ENCODE data around the gene FCMR. TPM values are rescaled to one million over a fixed set of nuclear protein-coding genes. Genes with fewer than 3 reads are reported as not detected.

Gene FCMR
- total RNA-seq, 3 donors from 2014 or later: 1.6 to 5.6 (median 4.6) TPM

DNA sequence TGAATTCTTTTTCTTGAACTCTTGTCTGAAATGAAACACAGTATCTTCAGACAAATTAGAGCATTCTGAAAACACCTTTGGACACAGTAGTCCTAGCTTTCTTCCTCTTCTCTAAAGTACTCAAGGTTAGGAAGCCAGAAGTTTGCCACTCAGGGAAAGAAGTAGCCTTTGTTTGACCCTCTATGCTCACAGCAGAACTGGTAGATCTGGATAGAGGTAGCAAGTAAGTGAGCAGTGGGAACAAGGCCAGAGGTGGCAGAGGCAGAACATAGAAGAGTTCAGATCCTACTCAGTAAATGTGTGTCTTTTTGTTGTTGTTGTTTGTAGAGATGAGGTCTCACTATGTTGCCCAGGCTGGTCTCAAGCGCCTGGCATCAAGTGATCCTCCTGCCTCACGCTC lies 31.9 kb upstream of the FCMR start:
- ATAC-seq: no peak

DNA sequence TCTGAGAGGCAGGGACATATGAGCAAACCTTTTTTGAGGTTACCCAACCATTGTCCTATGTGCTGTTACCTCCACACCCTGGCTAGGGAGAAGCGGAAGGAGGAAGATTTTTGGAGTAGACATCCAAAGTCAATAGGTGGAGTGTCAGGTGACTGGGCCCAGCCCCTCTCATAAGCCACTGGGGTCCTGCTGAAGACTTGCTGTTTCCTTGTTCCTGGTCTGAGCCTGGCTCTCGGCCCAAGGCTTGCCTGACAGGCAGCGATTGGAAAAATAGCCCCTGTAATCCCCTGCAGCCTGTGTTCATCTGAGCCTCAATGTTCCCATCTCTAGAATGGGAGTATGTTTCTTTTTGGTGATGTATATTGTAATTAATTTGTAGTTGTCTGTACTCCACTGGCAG lies 31.4 kb upstream of the FCMR start:
- Histone ChIP-seq H3K4me1 (ENCODE audit: low read depth) (peaks cover 70% of the 10 kb centered on the region), H3K36me3 (ENCODE audit: low read depth) (no peaks in the 10 kb centered on the region), H3K9me3 (no peaks in the 10 kb centered on the region), H3K4me3 (no peak overlapping the region)
- intact Hi-C loops (cut with DNase I, micrococcal nuclease): no loop called here
- TF ChIP-seq, protein P1, sequence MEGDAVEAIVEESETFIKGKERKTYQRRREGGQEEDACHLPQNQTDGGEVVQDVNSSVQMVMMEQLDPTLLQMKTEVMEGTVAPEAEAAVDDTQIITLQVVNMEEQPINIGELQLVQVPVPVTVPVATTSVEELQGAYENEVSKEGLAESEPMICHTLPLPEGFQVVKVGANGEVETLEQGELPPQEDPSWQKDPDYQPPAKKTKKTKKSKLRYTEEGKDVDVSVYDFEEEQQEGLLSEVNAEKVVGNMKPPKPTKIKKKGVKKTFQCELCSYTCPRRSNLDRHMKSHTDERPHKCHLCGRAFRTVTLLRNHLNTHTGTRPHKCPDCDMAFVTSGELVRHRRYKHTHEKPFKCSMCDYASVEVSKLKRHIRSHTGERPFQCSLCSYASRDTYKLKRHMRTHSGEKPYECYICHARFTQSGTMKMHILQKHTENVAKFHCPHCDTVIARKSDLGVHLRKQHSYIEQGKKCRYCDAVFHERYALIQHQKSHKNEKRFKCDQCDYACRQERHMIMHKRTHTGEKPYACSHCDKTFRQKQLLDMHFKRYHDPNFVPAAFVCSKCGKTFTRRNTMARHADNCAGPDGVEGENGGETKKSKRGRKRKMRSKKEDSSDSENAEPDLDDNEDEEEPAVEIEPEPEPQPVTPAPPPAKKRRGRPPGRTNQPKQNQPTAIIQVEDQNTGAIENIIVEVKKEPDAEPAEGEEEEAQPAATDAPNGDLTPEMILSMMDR (IDR thresholded peaks at IDR 0.05): no peak
- peak; percentile 69 for ATAC-seq
- DNase-seq: peak; percentile 86 to 89 (median 88)

More for the DNA sequence above, 31.9 kb upstream of the FCMR start:
- TF ChIP-seq, protein P1 (IDR thresholded peaks at IDR 0.05): no peak
- H3K36me3 ChIP-seq (ENCODE audit: low read depth): no peaks in the 10 kb centered on the region
- no peak overlapping the region for H3K4me3 ChIP-seq
- intact Hi-C loops (cut with DNase I, micrococcal nuclease): no loop called here
- peaks cover 67% of the 10 kb centered on the region for H3K4me1 ChIP-seq (ENCODE audit: low read depth)
- no peaks in the 10 kb centered on the region for H3K9me3 ChIP-seq
- no peak for DNase-seq

DNA sequence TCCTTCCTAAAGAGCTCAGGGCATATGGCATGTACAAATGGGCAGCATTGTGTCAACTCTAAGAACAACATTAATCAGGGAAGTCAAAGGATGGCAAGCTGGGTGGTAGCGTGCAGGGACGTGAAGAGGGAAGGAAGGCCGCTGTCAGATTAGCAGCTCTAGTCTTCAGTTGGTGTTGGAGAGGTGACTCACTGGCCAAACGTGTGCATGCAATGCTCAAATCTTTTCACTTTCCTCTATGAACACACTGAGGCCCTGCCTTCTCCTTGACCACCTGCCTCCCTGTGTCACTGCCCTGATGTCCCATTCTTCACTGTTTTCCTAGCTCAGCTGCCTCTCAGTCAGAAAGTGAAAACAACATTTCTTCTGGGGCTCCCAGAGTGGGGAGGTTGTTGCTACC lies 30.4 kb upstream of the FCMR start:
- TF ChIP-seq, protein P1 (IDR thresholded peaks at IDR 0.05): no peak
- Histone ChIP-seq H3K36me3 (ENCODE audit: low read depth) (no peaks in the 10 kb centered on the region), H3K4me1 (ENCODE audit: low read depth) (peaks cover 74% of the 10 kb centered on the region), H3K4me3 (no peak overlapping the region), H3K9me3 (no peaks in the 10 kb centered on the region)
- DNase-seq (peak in 1 of 3 donors; percentile 43), ATAC-seq (peak; percentile 50)
- intact Hi-C loops (cut with DNase I, micrococcal nuclease): no loop called here

DNA sequence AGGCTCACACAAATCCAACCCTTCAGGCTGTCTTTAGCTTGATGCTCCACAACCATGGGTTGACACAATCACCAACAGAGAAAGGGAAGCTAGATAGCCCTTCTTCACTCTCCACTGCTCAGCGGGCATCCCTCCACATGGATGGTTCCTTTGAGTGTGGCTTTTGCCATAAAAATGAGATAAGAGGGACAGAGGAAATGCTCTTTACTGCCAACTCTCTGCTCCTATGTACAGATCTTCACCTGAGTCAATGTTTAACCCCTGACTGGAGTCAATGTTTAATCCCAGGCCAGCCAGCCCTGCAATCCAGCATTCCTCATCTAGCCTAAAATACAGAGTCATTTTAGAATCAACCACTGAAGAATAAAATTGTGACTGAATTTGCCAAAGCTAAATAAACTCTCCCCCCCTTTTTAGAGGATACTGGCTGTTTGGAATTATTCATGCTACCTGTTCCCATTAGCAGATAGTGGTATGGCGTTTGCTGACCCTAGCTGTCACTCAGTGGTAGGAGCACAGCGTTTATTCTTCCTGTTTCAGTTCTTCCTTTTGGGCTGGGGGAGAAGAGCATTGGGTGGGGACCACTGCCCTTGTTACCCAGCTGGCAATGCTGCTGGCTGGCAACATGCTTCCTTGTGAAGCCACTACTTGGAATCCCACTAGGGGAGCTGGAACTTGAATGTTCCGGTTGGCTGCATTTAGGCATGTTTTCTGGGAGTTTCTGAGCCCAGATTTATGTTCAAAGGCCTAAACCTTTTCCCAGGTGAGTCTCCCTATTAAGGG lies 29.8 kb upstream of the FCMR start:
- Histone ChIP-seq H3K4me1 (ENCODE audit: low read depth) (peaks cover 72% of the 10 kb centered on the region), H3K4me3 (no peak overlapping the region), H3K9me3 (no peaks in the 10 kb centered on the region), H3K36me3 (ENCODE audit: low read depth) (no peaks in the 10 kb centered on the region)
- intact Hi-C loops (cut with DNase I, micrococcal nuclease): no loop called here
- DNase-seq: peak in 2 of 3 donors; percentile 56 to 72
- TF ChIP-seq, protein P1 (IDR thresholded peaks at IDR 0.05): no peak
- peak; percentile 56 for ATAC-seq

DNA sequence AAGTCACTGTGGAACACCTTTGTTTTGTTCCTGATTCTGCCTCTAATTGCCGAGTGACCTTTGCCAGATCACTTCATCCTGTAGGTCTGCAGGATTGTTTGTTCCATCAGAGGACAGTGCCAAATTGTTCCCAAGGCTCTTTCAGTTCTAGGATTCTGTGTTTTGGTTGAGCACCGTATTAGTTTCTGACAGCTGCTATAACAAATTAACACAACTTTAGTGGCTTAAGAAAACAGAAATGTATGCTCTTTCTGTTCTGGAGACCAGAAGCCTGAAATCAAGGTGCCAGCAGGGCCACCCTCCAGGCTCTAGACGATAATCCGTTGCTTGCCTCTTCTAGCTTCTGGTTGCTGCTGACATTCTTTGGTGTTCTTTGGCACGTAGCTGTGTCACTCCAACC lies 27.9 kb upstream of the FCMR start:
- Histone ChIP-seq H3K4me3 (no peak overlapping the region), H3K36me3 (ENCODE audit: low read depth) (no peaks in the 10 kb centered on the region), H3K9me3 (no peaks in the 10 kb centered on the region), H3K4me1 (ENCODE audit: low read depth) (peaks cover 53% of the 10 kb centered on the region)
- no peak for ATAC-seq
- intact Hi-C loops (cut with DNase I, micrococcal nuclease): no loop called here
- DNase-seq: no peak
- TF ChIP-seq, protein P1 (IDR thresholded peaks at IDR 0.05): no peak

Data from mucosa of descending colon (tissue), 3 donors.